ENCODE measurements around the gene TMC8. TPM values are rescaled to one million over a fixed set of nuclear protein-coding genes. Genes with fewer than 3 reads are reported as not detected.

Gene TMC8
- total and polyA plus RNA-seq, 2 donors (not counting 1 experiment from before 2014, with no cell fraction given) = 0.02 TPM; not detected in 1

DNA sequence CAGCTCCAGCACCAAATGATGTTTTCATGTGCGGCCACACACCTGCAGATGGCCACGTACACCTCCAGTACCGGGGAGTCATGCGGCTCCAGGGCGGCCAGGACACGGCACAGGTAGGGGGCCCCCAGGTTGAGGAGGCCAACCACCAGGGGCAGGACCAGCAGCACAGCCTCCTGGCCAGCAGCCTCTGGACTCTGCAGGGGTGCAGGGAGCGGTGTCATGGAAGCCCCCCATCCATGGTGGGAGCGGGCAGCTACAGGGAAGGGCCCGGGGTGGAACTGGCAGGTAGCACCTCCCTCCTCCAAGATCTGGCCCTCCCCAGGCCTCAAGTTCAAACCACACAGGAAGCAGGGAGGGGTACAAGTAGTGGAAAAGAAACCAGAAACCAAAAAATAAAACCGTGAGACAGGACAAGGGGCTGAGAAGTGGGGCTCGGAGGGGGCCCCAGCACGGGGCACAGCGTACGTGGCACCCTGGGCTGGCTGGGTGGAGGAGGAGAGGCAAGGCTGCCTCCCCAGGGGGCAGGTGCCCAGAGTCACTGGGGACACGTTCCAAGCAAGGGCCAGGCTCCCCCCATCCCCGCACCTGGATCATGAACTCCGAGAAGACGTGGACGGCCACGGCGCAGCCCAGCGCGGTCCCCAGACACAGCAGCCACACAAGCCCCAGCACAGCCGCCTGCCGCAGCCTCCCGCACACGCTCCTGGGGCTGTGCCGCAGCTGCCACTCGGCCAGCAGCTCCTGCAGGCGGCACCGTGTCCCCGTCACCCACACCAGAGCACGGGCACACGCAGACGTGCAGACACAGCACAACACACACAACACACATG, 9.4 kb upstream of the TMC8 start:
- Histone ChIP-seq H3K4me2 (ENCODE audit: extremely low read depth, insufficient read depth, low read length) (no peak overlapping the region), H3K27ac (ENCODE audit: insufficient read depth, low read length) (no peak overlapping the region), H3K79me2 (ENCODE audit: control insufficient read depth, insufficient read depth, low read length) (no peaks in the 10 kb centered on the region), H4K20me1 (ENCODE audit: control insufficient read depth, extremely low read depth, insufficient read depth, low read length) (no peaks in the 10 kb centered on the region), H3K9ac (ENCODE audit: insufficient read depth, low read length) (no peak overlapping the region), H3K4me3 (replicated peaks in 1 of 4; ENCODE audit: control extremely low read depth in 1 of 4, insufficient read depth in 1 of 4, low read depth in 3 of 4, low read length in 4 of 4) (no peak overlapping the region), H3K27me3 (ENCODE audit: control insufficient read depth, insufficient read depth, low read length) (no peaks in the 10 kb centered on the region), H3K36me3 (ENCODE audit: control insufficient read depth, insufficient read depth, low read length) (no peaks in the 10 kb centered on the region), H3K4me1 (ENCODE audit: control insufficient read depth, extremely low read depth, insufficient read depth, low read length) (no peaks in the 10 kb centered on the region), H2AFZ (ENCODE audit: low read length) (no peak overlapping the region), H3K9me3 (ENCODE audit: control insufficient read depth, insufficient read depth, low read depth, low read length) (no peaks in the 10 kb centered on the region)
- TF ChIP-seq, protein P1, sequence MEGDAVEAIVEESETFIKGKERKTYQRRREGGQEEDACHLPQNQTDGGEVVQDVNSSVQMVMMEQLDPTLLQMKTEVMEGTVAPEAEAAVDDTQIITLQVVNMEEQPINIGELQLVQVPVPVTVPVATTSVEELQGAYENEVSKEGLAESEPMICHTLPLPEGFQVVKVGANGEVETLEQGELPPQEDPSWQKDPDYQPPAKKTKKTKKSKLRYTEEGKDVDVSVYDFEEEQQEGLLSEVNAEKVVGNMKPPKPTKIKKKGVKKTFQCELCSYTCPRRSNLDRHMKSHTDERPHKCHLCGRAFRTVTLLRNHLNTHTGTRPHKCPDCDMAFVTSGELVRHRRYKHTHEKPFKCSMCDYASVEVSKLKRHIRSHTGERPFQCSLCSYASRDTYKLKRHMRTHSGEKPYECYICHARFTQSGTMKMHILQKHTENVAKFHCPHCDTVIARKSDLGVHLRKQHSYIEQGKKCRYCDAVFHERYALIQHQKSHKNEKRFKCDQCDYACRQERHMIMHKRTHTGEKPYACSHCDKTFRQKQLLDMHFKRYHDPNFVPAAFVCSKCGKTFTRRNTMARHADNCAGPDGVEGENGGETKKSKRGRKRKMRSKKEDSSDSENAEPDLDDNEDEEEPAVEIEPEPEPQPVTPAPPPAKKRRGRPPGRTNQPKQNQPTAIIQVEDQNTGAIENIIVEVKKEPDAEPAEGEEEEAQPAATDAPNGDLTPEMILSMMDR (conservative IDR thresholded peaks at IDR 0.05 in 1 of 2, IDR thresholded peaks at IDR 0.05 in 1 of 2; ENCODE audit: low read depth in 1 of 2, low read length in 2 of 2) = no peak
- TF ChIP-seq EZH2 (IDR thresholded peaks at IDR 0.05; ENCODE audit: low read length, missing control alignments) = no peak
- DNase-seq (ENCODE audit: low read depth in 2 of 2) = no peak

DNA sequence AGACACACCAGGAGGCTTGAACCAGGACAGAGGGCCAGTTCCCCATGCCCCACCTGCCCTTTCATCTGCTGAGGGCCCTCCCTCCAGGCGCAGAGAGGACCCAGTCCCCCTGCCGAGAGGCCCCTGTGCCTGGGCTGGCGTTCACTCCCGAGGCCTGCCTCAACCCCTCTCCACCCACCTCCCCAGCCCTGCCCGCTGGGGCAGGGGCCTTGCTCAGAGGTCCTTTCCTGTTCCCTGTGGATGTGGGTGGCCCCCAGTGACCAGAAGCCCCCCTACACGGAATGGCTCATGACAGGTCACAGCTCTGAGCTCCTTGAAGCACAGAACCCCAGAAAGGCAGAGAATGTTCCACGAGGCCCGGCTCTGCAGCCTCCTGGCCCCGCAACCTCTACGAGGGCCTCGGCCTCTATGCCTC, 8.8 kb upstream of the TMC8 start:
- no peak overlapping the region for H3K9ac ChIP-seq (ENCODE audit: insufficient read depth, low read length)
- no peaks in the 10 kb centered on the region for H3K4me1 ChIP-seq (ENCODE audit: control insufficient read depth, extremely low read depth, insufficient read depth, low read length)
- no peaks in the 10 kb centered on the region for H3K36me3 ChIP-seq (ENCODE audit: control insufficient read depth, insufficient read depth, low read length)
- H3K79me2 ChIP-seq (ENCODE audit: control insufficient read depth, insufficient read depth, low read length) = no peaks in the 10 kb centered on the region
- H3K9me3 ChIP-seq (ENCODE audit: control insufficient read depth, insufficient read depth, low read depth, low read length) = no peaks in the 10 kb centered on the region
- no peak overlapping the region for H3K4me3 ChIP-seq (replicated peaks in 1 of 4; ENCODE audit: control extremely low read depth in 1 of 4, insufficient read depth in 1 of 4, low read depth in 3 of 4, low read length in 4 of 4)
- no peak overlapping the region for H3K4me2 ChIP-seq (ENCODE audit: extremely low read depth, insufficient read depth, low read length)
- no peak overlapping the region for H2AFZ ChIP-seq (ENCODE audit: low read length)
- no peak overlapping the region for H3K27ac ChIP-seq (ENCODE audit: insufficient read depth, low read length)
- no peak for DNase-seq (ENCODE audit: low read depth in 2 of 2)
- no peaks in the 10 kb centered on the region for H4K20me1 ChIP-seq (ENCODE audit: control insufficient read depth, extremely low read depth, insufficient read depth, low read length)
- H3K27me3 ChIP-seq (ENCODE audit: control insufficient read depth, insufficient read depth, low read length) = no peaks in the 10 kb centered on the region
- TF ChIP-seq, protein P1 (conservative IDR thresholded peaks at IDR 0.05 in 1 of 2, IDR thresholded peaks at IDR 0.05 in 1 of 2; ENCODE audit: low read depth in 1 of 2, low read length in 2 of 2) = no peak
- TF ChIP-seq EZH2 (IDR thresholded peaks at IDR 0.05; ENCODE audit: low read length, missing control alignments) = no peak

DNA sequence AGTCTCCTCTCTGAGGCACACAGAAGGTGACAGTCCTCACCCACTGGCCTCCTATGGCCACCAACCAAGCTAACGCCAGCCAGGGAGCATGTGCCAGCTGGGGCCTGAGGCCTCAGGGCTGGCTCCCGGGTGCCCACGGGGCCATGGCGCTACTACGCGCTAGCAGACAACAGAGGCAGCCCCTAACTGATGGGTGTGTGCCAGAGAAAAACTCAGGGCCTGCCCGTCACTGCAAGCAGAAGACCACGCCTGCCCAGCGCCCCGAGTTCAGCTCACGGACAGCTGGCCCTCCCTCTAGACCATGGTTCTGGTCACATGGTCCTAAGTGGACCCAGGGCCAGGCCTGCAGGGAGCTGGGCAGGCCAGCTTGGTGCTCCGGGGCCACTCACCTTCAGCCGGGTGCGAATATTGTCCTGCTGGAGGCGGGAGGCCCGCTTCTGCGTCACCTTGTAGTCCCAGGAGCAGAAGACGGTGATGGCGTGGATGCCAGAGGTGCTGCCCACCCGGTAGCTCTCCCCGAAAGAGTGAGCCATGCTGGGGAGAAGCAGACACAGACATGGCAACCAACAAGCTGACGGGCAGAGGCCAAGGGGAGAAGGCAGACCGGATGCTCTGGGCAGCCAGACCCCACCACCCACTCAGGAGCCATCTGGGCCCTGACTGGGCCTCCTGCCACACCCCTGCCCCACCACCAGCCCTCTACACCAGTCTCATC, 8.2 kb upstream of the TMC8 start:
- Histone ChIP-seq H2AFZ (ENCODE audit: low read length) (no peak overlapping the region), H4K20me1 (ENCODE audit: control insufficient read depth, extremely low read depth, insufficient read depth, low read length) (no peaks in the 10 kb centered on the region), H3K36me3 (ENCODE audit: control insufficient read depth, insufficient read depth, low read length) (no peaks in the 10 kb centered on the region), H3K79me2 (ENCODE audit: control insufficient read depth, insufficient read depth, low read length) (no peaks in the 10 kb centered on the region), H3K4me2 (ENCODE audit: extremely low read depth, insufficient read depth, low read length) (no peak overlapping the region), H3K9ac (ENCODE audit: insufficient read depth, low read length) (no peak overlapping the region), H3K27me3 (ENCODE audit: control insufficient read depth, insufficient read depth, low read length) (peaks cover under 1% of the 10 kb centered on the region), H3K4me3 (replicated peaks in 1 of 4; ENCODE audit: control extremely low read depth in 1 of 4, insufficient read depth in 1 of 4, low read depth in 3 of 4, low read length in 4 of 4) (no peak overlapping the region), H3K9me3 (ENCODE audit: control insufficient read depth, insufficient read depth, low read depth, low read length) (no peaks in the 10 kb centered on the region), H3K4me1 (ENCODE audit: control insufficient read depth, extremely low read depth, insufficient read depth, low read length) (no peaks in the 10 kb centered on the region), H3K27ac (ENCODE audit: insufficient read depth, low read length) (no peak overlapping the region)
- no peak for TF ChIP-seq EZH2 (IDR thresholded peaks at IDR 0.05; ENCODE audit: low read length, missing control alignments)
- TF ChIP-seq, protein P1 (conservative IDR thresholded peaks at IDR 0.05 in 1 of 2, IDR thresholded peaks at IDR 0.05 in 1 of 2; ENCODE audit: low read depth in 1 of 2, low read length in 2 of 2) = no peak
- no peak for DNase-seq (ENCODE audit: low read depth in 2 of 2)

All from fibroblast of lung (primary cell).